Uterine smooth muscle cell (primary cell): ENCODE data around the gene CPT1B. TPM values are rescaled to one million over a fixed set of nuclear protein-coding genes. Genes with fewer than 3 reads are reported as not detected.

Experiments
- total RNA-seq: library from RNA; depleted of rRNA; stranded (reverse); fragments of >200 nt; gene quantifications from 2 replicates; pipeline ENCODE4 v1.2.3, GENCODE V29; 2014

CPT1B gene
- total RNA-seq, result 0.44 and 1.7 TPM in 2 replicates

GRCh38 chr22:50577987-50578775 is at the start of gene CPT1B:
Gene CPT1B, minus strand, starts transcription at chr22:50578427. Its CDS starts 512 bp downstream, at chr22:50577915.

DNA sequence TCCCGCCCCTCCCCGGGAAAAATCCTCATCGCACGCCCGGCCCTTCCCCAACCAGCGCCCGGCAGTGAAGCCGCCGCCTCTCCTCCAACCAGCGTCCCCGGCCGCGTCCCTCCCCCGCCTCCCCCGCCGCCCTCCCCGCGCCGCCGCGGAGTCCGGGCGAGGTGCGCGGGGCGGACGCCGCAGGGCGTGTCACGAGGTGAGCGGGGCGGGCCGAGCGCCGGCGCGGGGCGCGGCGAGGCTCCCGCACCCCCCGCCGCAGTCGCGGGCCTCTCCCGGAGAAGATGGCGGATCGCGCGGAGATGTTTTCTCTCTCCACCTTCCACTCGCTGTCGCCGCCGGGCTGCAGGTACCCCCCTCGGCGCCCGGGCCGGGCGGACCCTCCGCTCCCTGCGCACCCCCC is 22.3 kb upstream of the CPT1B start, which contains the start of gene MAPK8IP2:
MAPK8IP2 (plus strand) TSS at position 256 of the 400 bp plus-strand sequence; CDS start at position 282, 26 bp downstream.

GRCh38 chr22:50582493-50583293 is 4.5 kb upstream of the CPT1B start, which contains the start of gene CHKB:
Gene CHKB, minus strand, starts transcription at chr22:50582849. Its CDS starts 68 bp downstream, at chr22:50582781.

DNA sequence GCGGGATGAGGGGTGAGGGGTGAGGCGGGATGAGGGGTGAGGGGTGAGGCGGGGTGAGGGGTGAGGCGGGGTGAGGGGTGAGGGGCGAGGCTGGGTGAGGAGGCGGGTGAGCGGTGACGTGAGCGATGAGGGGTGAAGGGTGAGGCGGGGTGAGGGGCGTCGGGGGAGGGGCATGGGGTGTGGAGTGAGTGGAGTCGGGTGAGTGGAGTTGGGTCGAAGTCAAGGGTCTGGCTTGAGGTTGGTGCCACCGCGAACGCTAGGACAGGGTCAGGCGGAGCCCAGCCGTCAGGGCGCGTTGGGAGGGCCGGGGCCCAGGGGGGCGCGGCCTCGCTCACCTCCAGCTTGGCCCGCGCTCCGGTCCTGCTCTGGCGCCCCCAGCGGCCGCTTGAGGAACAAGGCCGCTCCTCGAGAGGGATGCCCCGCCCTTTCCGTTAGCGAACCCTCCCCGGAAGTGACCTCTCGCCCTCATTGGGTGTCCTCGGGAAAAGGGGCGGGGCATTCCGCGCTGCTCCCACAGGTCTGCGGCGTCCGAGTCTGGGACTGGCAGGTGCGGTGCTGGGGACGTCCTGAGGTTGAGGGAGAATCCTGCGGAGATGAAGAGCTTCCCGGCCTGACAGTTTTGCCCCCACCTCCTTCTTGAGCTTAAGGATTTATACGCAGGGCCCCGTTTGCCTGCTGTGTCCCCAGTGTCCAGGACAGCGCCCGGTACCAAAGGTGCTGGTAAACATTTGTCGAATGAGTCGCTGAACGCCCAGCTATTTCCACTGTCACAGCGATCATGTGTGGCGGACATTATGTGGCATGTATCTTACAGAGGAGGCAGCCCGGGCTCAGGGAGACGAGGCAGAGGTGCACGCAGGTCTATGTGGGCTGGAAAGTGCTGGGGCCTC is 15.5 kb downstream of the CPT1B start, which contains the start of gene SYCE3:
SYCE3 (minus strand) TSS at position 397 of the 890 bp plus-strand sequence. CDS start 6,514 bp downstream, outside the sequence.

GRCh38 chr22:50545522-50546325 is 32.5 kb downstream of the CPT1B start, which contains the start of gene KLHDC7B:
Gene KLHDC7B, plus strand, starts transcription at chr22:50545899. Its CDS starts 345 bp downstream, at chr22:50546244.

GRCh38 chr22:50529897-50530579 is 48.2 kb downstream of the CPT1B start, which contains the start of gene TYMP:
Gene TYMP, minus strand, starts transcription at chr22:50530012. Its CDS starts 303 bp downstream, at chr22:50529709.

DNA sequence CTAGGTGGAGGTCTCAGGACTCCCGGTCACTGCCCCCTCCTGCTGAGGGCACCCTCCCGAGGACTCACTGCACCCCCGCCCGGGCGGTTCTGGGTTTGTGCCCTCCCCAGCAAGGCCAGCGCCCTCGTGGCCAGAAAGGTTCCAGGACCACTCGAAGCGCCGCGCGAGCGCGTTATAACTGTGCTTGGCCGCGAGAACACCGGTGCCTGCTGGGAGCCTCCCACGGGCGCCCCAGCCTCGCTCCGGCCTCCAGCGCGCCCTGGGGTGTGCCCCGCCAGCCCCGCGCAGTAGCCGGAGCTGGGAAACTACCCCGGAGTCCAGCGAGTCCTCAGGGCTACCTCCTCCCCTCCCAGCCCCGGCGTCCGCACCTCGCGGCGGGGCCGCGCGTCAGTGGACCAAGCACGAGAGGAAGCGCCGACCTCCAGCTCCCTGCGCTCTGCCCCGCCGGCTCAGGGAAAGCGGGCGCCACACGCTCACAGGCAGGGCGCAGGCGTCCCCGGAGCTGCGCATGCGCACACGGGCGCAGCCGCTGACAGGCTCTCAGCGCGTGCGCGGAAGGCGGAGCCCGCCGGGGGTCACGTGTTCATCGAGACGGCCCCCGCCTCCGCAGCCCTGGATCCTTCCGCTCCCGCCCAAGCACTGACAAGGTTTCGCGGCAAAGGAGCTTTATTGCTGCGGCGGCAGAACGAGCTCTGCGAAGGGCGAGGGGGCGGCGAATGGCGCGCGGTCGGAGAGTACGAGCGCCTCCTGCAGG is 52.9 kb downstream of the CPT1B start, which contains the start of gene SCO2:
SCO2 (minus strand) TSS at position 495 of the 754 bp plus-strand sequence. CDS start 1,187 bp downstream, outside the sequence.

Other genes with a start within 250 kb of the CPT1B start
- 72.0 and 73.0 TPM in 2 replicates for gene PPP6R2, start 235.1 kb downstream of the CPT1B start, total RNA-seq
- 83.4 and 118 TPM in 2 replicates for gene SBF1, start 103.4 kb downstream of the CPT1B start, total RNA-seq
- gene ADM2, start 96.9 kb downstream of the CPT1B start, total RNA-seq, result 1.8 and 7.0 TPM in 2 replicates
- gene MIOX, start 91.6 kb downstream of the CPT1B start, total RNA-seq, result not detected in 2 replicates
- gene LMF2, start 70.7 kb downstream of the CPT1B start, total RNA-seq, result 48.0 and 51.4 TPM in 2 replicates
- 36.0 and 79.0 TPM in 2 replicates for gene NCAPH2, start 70.2 kb downstream of the CPT1B start, total RNA-seq
- gene SCO2, start 52.8 kb downstream of the CPT1B start, total RNA-seq, result 2.7 and 4.5 TPM in 2 replicates
- gene TYMP, start 48.4 kb downstream of the CPT1B start, total RNA-seq, result 5.1 and 12.5 TPM in 2 replicates
- 0.11 and 0.62 TPM in 2 replicates for gene KLHDC7B, start 32.5 kb downstream of the CPT1B start, total RNA-seq
- gene SYCE3, start 15.5 kb downstream of the CPT1B start, total RNA-seq, result not detected in 2 replicates
- gene CHKB, start 4.4 kb upstream of the CPT1B start, total RNA-seq, result 19.5 and 27.2 TPM in 2 replicates
- gene MAPK8IP2, start 22.4 kb upstream of the CPT1B start, total RNA-seq, result 0.33 and 0.37 TPM in 2 replicates
- gene ARSA, start 49.7 kb upstream of the CPT1B start, total RNA-seq, result 5.9 and 15.5 TPM in 2 replicates
- gene SHANK3, start 94.4 kb upstream of the CPT1B start, total RNA-seq, result 0.22 and 0.50 TPM in 2 replicates
- gene ACR, start 159.8 kb upstream of the CPT1B start, total RNA-seq, result not detected in 2 replicates
- gene RABL2B, start 205.2 kb upstream of the CPT1B start, total RNA-seq, result 7.6 and 8.7 TPM in 2 replicates